ENCODE measurements around the gene PLEKHN1.

The PLEKHN1 gene

DNA sequence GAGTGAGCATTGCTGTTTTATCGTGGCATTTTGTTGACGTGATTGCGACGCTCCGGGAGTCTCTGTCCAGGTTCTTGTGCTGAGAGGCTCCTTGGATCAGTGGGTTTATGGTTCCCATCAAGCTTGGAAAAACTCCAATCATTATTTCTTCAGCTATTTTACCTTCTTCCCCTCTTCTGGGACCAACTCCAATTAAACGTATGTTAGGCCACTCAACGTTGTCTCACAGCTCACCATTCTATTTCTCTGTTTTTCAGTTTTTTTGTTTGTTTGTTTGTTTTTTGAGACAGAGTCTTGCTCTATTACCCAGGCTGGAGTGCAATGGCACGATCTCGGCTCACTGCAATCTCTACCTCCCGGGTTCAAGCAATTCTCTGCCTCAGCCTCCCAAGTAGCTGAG is 25.6 kb downstream of the PLEKHN1 start:
- ChIA-PET CTCF (interaction anchor here (4.3 kb wide), 1 partner anchor 8 kb away, joined by 39 read pairs; no protein-coding TSS in a partner anchor), POLR2A (no interaction called here)
- TF ChIP-seq ZNF701 (tag by site-specific recombination; IDR thresholded peaks at IDR 0.05) (no peak), ZNF560 (tag by site-specific recombination; IDR thresholded peaks at IDR 0.05; ENCODE audit: borderline replicate concordance) (0 out of 2 replicates have a peak, but pooled peaks have one; percentile 5), SETDB1 (IDR thresholded peaks at IDR 0.05; ENCODE audit: insufficient read length, low read length) (peak; percentile 57), ZNF571 (tag by site-specific recombination; IDR thresholded peaks at IDR 0.05) (no peak), ZNF610 (tag by site-specific recombination; IDR thresholded peaks at IDR 0.05; ENCODE audit: borderline replicate concordance) (0 out of 2 replicates have a peak, but pooled peaks have one; percentile 46), ZNF585B (tag by site-specific recombination; IDR thresholded peaks at IDR 0.05) (0 out of 2 replicates have a peak, but pooled peaks have one; percentile 20), ZNF133 (tag by site-specific recombination; IDR thresholded peaks at IDR 0.05) (peak; percentile 100), ZBTB7A (tag by site-specific recombination; IDR thresholded peaks at IDR 0.05; ENCODE audit: low read depth) (no peak)
- TF ChIP-seq, protein P1, sequence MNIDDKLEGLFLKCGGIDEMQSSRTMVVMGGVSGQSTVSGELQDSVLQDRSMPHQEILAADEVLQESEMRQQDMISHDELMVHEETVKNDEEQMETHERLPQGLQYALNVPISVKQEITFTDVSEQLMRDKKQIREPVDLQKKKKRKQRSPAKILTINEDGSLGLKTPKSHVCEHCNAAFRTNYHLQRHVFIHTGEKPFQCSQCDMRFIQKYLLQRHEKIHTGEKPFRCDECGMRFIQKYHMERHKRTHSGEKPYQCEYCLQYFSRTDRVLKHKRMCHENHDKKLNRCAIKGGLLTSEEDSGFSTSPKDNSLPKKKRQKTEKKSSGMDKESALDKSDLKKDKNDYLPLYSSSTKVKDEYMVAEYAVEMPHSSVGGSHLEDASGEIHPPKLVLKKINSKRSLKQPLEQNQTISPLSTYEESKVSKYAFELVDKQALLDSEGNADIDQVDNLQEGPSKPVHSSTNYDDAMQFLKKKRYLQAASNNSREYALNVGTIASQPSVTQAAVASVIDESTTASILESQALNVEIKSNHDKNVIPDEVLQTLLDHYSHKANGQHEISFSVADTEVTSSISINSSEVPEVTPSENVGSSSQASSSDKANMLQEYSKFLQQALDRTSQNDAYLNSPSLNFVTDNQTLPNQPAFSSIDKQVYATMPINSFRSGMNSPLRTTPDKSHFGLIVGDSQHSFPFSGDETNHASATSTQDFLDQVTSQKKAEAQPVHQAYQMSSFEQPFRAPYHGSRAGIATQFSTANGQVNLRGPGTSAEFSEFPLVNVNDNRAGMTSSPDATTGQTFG (tag by site-specific recombination; IDR thresholded peaks at IDR 0.05; ENCODE audit: borderline replicate concordance) = no peak
- TF ChIP-seq, protein P2, sequence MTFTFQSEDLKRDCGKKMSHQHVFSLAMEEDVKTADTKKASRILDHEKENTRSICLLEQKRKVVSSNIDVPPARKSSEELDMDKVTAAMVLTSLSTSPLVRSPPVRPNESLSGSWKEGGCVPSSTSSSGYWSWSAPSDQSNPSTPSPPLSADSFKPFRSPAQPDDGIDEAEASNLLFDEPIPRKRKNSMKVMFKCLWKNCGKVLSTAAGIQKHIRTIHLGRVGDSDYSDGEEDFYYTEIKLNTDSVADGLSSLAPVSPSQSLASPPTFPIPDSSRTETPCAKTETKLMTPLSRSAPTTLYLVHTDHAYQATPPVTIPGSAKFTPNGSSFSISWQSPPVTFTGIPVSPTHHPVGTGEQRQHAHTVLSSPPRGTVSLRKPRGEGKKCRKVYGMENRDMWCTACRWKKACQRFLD (tag by site-specific recombination; IDR thresholded peaks at IDR 0.05) = no peak
- TF ChIP-seq, protein P3, sequence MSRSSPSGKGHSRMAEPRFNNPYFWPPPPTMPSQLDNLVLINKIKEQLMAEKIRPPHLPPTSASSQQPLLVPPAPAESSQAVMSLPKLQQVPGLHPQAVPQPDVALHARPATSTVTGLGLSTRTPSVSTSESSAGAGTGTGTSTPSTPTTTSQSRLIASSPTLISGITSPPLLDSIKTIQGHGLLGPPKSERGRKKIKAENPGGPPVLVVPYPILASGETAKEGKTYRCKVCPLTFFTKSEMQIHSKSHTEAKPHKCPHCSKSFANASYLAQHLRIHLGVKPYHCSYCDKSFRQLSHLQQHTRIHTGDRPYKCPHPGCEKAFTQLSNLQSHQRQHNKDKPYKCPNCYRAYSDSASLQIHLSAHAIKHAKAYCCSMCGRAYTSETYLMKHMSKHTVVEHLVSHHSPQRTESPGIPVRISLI (tag by site-specific recombination; IDR thresholded peaks at IDR 0.05) = no peak

DNA sequence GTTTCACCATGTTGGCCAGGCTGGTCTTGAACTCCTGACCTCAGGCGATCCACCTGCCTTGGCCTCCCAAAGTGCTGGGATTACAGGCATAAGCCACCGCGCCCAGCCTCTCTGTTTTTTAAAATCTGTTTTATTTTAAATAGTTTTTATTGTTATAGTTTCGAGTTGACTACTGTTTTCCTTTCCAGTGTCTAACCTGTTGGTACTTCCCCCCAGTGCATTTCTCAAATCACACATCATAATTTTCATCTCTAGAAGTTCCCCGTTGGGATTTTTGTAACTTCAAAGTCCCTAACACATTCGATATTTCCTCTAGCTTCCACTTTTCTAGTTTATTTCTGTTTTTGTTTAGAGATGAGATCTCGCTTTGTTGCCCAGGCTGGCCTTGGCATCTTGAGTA is 26.1 kb downstream of the PLEKHN1 start:
- 0 out of 2 replicates have a peak, but pooled peaks cover under 1% of the 10 kb centered on the region for H3K4me1 ChIP-seq (ENCODE audit: control insufficient read depth, insufficient read depth, low read length)
- POLR2A ChIA-PET = no interaction called here
- no peak overlapping the region for H3K4me3 ChIP-seq (ENCODE audit: low read depth, low read length)
- CTCF ChIA-PET = interaction anchor here (1.1 to 4.3 kb wide), 2 partner anchors 8 to 67 kb away, joined by 3 to 39 read pairs; no protein-coding TSS in a partner anchor
- H3K27ac ChIP-seq (ENCODE audit: extremely low read depth, low read depth, low read length) = no peak overlapping the region
- H3K9me3 ChIP-seq (ENCODE audit: control insufficient read depth, insufficient read depth, low read depth, low read length) = no peaks in the 10 kb centered on the region
- peaks cover 0 to 10% of the 10 kb centered on the region in 2 experiments; a peak in 1 of 3 replicates for H3K36me3 ChIP-seq (ENCODE audit: control insufficient read depth in 2 of 2, insufficient read depth in 1 of 2, low read length in 2 of 2)
- TF ChIP-seq GLIS1 (tag by site-specific recombination; IDR thresholded peaks at IDR 0.05) (no peak), RBAK (tag by site-specific recombination; IDR thresholded peaks at IDR 0.05) (no peak), ZNF747 (tag by site-specific recombination; IDR thresholded peaks at IDR 0.05) (no peak), ZNF138 (tag by site-specific recombination; IDR thresholded peaks at IDR 0.05; ENCODE audit: borderline replicate concordance) (no peak), KLF9 (tag by site-specific recombination; IDR thresholded peaks at IDR 0.05; ENCODE audit: low read depth) (no peak), ZSCAN16 (tag by site-specific recombination; IDR thresholded peaks at IDR 0.05) (no peak), ZSCAN23 (tag by site-specific recombination; IDR thresholded peaks at IDR 0.05) (no peak), ZNF350 (tag by site-specific recombination; IDR thresholded peaks at IDR 0.05) (no peak)
- TF ChIP-seq, protein P4, sequence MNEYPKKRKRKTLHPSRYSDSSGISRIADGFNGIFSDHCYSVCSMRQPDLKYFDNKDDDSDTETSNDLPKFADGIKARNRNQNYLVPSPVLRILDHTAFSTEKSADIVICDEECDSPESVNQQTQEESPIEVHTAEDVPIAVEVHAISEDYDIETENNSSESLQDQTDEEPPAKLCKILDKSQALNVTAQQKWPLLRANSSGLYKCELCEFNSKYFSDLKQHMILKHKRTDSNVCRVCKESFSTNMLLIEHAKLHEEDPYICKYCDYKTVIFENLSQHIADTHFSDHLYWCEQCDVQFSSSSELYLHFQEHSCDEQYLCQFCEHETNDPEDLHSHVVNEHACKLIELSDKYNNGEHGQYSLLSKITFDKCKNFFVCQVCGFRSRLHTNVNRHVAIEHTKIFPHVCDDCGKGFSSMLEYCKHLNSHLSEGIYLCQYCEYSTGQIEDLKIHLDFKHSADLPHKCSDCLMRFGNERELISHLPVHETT (tag by site-specific recombination; IDR thresholded peaks at IDR 0.05) = no peak
- TF ChIP-seq, protein P5, sequence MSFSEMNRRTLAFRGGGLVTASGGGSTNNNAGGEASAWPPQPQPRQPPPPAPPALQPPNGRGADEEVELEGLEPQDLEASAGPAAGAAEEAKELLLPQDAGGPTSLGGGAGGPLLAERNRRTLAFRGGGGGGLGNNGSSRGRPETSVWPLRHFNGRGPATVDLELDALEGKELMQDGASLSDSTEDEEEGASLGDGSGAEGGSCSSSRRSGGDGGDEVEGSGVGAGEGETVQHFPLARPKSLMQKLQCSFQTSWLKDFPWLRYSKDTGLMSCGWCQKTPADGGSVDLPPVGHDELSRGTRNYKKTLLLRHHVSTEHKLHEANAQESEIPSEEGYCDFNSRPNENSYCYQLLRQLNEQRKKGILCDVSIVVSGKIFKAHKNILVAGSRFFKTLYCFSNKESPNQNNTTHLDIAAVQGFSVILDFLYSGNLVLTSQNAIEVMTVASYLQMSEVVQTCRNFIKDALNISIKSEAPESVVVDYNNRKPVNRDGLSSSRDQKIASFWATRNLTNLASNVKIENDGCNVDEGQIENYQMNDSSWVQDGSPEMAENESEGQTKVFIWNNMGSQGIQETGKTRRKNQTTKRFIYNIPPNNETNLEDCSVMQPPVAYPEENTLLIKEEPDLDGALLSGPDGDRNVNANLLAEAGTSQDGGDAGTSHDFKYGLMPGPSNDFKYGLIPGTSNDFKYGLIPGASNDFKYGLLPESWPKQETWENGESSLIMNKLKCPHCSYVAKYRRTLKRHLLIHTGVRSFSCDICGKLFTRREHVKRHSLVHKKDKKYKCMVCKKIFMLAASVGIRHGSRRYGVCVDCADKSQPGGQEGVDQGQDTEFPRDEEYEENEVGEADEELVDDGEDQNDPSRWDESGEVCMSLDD (tag by site-specific recombination; IDR thresholded peaks at IDR 0.05) = no peak
- TF ChIP-seq, protein P6, sequence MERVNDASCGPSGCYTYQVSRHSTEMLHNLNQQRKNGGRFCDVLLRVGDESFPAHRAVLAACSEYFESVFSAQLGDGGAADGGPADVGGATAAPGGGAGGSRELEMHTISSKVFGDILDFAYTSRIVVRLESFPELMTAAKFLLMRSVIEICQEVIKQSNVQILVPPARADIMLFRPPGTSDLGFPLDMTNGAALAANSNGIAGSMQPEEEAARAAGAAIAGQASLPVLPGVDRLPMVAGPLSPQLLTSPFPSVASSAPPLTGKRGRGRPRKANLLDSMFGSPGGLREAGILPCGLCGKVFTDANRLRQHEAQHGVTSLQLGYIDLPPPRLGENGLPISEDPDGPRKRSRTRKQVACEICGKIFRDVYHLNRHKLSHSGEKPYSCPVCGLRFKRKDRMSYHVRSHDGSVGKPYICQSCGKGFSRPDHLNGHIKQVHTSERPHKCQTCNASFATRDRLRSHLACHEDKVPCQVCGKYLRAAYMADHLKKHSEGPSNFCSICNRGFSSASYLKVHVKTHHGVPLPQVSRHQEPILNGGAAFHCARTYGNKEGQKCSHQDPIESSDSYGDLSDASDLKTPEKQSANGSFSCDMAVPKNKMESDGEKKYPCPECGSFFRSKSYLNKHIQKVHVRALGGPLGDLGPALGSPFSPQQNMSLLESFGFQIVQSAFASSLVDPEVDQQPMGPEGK (tag by site-specific recombination; IDR thresholded peaks at IDR 0.05) = no peak

More for the DNA sequence above, 25.6 kb downstream of the PLEKHN1 start:
- Histone ChIP-seq H3K4me1 (ENCODE audit: control insufficient read depth, insufficient read depth, low read length) (no peaks in the 10 kb centered on the region), H3K27ac (ENCODE audit: extremely low read depth, low read depth, low read length) (no peak overlapping the region), H3K36me3 (ENCODE audit: control insufficient read depth in 2 of 2, insufficient read depth in 1 of 2, low read length in 2 of 2) (peaks cover 0 to 5% of the 10 kb centered on the region in 2 experiments; a peak in 1 of 3 replicates), H3K9me3 (ENCODE audit: control insufficient read depth, insufficient read depth, low read depth, low read length) (no peaks in the 10 kb centered on the region), H3K4me3 (ENCODE audit: low read depth, low read length) (no peak overlapping the region)

Measured in HEK293 (cell line).